Measurements from ENCODE around the gene TFAM. TPM values are rescaled to one million over a fixed set of nuclear protein-coding genes. Genes with fewer than 3 reads are reported as not detected.

TFAM gene
- total RNA-seq, 1 donor from 2014 or later = 16.1 TPM

DNA sequence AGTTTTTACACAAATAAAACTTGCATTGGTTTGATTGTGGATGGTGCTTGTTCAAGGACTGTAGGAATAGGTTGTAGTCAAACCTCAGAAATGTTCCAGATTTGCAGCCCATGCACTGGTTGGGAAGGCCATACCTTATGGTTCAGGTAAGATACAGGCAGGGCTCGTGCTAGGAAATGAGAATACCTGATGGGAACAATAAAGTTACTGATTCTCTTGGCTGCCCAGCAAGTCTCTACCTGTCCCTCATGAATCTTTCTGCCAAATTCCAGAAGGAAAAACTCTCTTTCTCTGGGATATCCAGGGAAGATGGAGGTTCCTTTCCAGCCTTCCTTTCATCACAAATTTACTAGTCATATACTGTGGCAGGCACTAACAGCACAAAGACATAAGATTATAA lies 53.8 kb downstream of the TFAM start:
- no peak for DNase-seq (ENCODE audit: low spot score)
- no peak overlapping the region for H3K4me3 Mint-ChIP-seq (ENCODE audit: unreplicated experiment)
- peaks cover 20% of the 10 kb centered on the region for H3K9me3 Mint-ChIP-seq (ENCODE audit: low read depth)
- TF ChIP-seq, protein P1, sequence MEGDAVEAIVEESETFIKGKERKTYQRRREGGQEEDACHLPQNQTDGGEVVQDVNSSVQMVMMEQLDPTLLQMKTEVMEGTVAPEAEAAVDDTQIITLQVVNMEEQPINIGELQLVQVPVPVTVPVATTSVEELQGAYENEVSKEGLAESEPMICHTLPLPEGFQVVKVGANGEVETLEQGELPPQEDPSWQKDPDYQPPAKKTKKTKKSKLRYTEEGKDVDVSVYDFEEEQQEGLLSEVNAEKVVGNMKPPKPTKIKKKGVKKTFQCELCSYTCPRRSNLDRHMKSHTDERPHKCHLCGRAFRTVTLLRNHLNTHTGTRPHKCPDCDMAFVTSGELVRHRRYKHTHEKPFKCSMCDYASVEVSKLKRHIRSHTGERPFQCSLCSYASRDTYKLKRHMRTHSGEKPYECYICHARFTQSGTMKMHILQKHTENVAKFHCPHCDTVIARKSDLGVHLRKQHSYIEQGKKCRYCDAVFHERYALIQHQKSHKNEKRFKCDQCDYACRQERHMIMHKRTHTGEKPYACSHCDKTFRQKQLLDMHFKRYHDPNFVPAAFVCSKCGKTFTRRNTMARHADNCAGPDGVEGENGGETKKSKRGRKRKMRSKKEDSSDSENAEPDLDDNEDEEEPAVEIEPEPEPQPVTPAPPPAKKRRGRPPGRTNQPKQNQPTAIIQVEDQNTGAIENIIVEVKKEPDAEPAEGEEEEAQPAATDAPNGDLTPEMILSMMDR (IDR thresholded peaks at IDR 0.05) = no peak
- peaks cover 6% of the 10 kb centered on the region for H3K36me3 Mint-ChIP-seq (ENCODE audit: low read depth)
- peaks cover 42% of the 10 kb centered on the region for H3K4me1 Mint-ChIP-seq (ENCODE audit: low read depth)
- H3K27me3 Mint-ChIP-seq (ENCODE audit: low read depth) = no peaks in the 10 kb centered on the region
- H3K27ac Mint-ChIP-seq (ENCODE audit: unreplicated experiment) = no peak overlapping the region

DNA sequence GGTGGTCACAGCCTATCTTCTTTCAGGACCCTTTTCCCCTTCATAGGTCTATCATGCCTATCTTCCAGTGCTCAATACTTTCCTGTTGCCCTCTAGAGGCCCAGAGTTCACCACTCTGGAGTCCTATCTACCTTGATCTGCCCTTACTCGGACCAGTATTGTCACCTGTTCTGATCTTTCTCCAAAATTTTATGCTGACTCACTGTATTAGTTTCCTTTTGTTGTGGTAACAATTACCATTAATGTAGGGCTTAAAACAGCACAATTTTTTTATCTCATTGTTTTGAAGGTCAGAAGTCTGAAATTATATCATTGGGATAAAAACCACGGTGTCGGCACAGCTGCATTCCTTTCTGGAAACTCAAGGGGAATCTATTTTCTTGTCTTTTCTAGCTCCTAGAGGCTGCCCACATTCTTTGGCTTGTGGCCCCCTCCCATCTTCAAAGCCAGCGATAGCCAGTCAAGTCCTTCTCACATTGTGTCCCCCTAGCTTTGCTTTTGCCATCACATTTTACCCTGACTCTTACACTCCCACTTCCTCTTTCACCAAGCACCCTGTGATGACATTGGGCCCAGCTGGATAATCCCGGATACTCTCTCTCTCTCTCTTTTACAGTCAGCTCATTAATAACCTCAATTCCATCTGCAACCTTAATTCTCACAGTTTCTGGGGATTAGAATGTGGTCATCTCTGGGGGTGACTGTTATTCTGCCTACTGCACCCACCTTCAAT lies 54.6 kb downstream of the TFAM start:
- no peak for DNase-seq (ENCODE audit: low spot score)
- H3K9me3 Mint-ChIP-seq (ENCODE audit: low read depth) = peaks cover 20% of the 10 kb centered on the region
- no peaks in the 10 kb centered on the region for H3K27me3 Mint-ChIP-seq (ENCODE audit: low read depth)
- H3K4me1 Mint-ChIP-seq (ENCODE audit: low read depth) = peaks cover 45% of the 10 kb centered on the region
- H3K4me3 Mint-ChIP-seq (ENCODE audit: unreplicated experiment) = no peak overlapping the region
- no peak overlapping the region for H3K27ac Mint-ChIP-seq (ENCODE audit: unreplicated experiment)
- TF ChIP-seq, protein P1 (IDR thresholded peaks at IDR 0.05) = no peak
- H3K36me3 Mint-ChIP-seq (ENCODE audit: low read depth) = peaks cover 6% of the 10 kb centered on the region

DNA sequence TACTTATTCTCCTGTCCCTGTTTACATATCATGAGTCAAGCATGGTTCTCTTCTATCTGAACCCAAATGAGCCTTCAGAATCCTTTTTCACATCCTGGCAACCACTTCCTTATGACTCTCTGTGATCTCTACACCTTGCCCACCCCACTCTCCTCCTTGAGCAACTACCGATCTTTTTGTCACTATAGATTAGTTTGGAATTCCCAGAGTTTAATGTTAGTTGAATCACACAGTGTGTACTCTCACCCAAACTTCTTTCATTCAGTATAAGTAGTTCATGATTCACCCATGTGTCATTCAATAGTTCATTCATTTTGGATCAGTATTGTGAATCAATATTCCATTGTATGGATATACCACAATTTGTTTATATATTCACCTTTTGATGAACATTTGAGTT lies 55.3 kb downstream of the TFAM start:
- TF ChIP-seq, protein P1 (IDR thresholded peaks at IDR 0.05) = no peak
- peaks cover 46% of the 10 kb centered on the region for H3K4me1 Mint-ChIP-seq (ENCODE audit: low read depth)
- H3K27ac Mint-ChIP-seq (ENCODE audit: unreplicated experiment) = no peak overlapping the region
- no peaks in the 10 kb centered on the region for H3K27me3 Mint-ChIP-seq (ENCODE audit: low read depth)
- peaks cover 6% of the 10 kb centered on the region for H3K36me3 Mint-ChIP-seq (ENCODE audit: low read depth)
- DNase-seq (ENCODE audit: low spot score) = no peak
- no peak overlapping the region for H3K4me3 Mint-ChIP-seq (ENCODE audit: unreplicated experiment)
- peaks cover 20% of the 10 kb centered on the region for H3K9me3 Mint-ChIP-seq (ENCODE audit: low read depth)

DNA sequence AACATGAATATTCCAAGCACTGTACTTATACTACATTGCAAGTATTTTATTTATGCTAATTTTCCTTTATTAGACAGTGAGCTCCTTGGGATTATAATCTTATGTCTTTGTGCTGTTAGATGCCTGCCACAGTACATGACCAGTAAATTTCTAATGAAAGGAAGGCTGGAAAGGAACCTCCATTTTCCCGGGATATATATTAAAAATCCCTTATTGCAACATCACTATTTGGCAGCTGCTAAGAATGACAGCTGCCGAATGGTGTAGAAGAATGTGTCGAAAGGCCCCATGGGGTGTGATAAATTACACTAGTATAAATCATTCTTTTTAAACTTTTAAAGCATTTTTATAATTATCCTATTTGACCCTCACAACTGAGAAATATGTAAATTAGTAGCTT lies 59.1 kb downstream of the TFAM start:
- Mint-ChIP-seq H3K36me3 (ENCODE audit: low read depth) (peaks cover 6% of the 10 kb centered on the region), H3K4me1 (ENCODE audit: low read depth) (peaks cover 9% of the 10 kb centered on the region), H3K27me3 (ENCODE audit: low read depth) (no peaks in the 10 kb centered on the region), H3K9me3 (ENCODE audit: low read depth) (peaks cover 20% of the 10 kb centered on the region), H3K27ac (ENCODE audit: unreplicated experiment) (no peak overlapping the region), H3K4me3 (ENCODE audit: unreplicated experiment) (no peak overlapping the region)
- no peak for DNase-seq (ENCODE audit: low spot score)
- TF ChIP-seq, protein P1 (IDR thresholded peaks at IDR 0.05) = no peak

DNA sequence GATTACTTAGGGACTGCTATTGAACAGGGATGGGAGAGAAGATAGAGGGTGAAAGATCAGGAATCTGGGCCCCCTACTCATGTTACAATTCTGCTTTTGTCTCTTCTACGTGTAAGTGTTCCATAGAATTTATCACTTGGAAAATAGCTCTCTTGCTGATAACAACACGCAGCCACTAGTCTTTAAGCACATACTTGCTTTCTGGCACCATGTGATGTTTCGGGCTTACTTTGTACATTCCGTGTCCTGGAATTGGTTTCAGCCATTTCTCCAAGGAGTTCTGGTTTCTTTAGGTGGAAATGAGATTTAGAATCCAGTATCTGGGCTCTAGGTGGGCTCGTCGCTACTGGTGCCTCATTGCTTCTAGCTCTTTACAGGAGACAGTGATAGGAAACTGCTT lies 59.7 kb downstream of the TFAM start:
- H3K4me1 Mint-ChIP-seq (ENCODE audit: low read depth) = peaks cover 9% of the 10 kb centered on the region
- DNase-seq (ENCODE audit: low spot score) = no peak
- H3K27ac Mint-ChIP-seq (ENCODE audit: unreplicated experiment) = no peak overlapping the region
- peaks cover 16% of the 10 kb centered on the region for H3K9me3 Mint-ChIP-seq (ENCODE audit: low read depth)
- peaks cover 6% of the 10 kb centered on the region for H3K36me3 Mint-ChIP-seq (ENCODE audit: low read depth)
- no peaks in the 10 kb centered on the region for H3K27me3 Mint-ChIP-seq (ENCODE audit: low read depth)
- H3K4me3 Mint-ChIP-seq (ENCODE audit: unreplicated experiment) = no peak overlapping the region
- TF ChIP-seq, protein P1 (IDR thresholded peaks at IDR 0.05) = no peak
